Activated CD8-positive, alpha-beta memory T cell treated with anti-CD3 and anti-CD28 coated beads, Interleukin-2, amount 50 U/mL, for 1 hour (primary cell): Measurements from ENCODE around the gene C11orf58.

ENCODE experiments used
- DNase-seq: peaks from one replicate; pipeline ENCODE4 v3.0.0-alpha.2; 2020; ENCODE audit errors: extremely low read depth

Gene C11orf58

GRCh38 chr11:16784666-16785065 is 46.2 kb downstream of the C11orf58 start:
- DNase-seq, result no peak

- DNase-seq, result peak; percentile 11
Observed at GRCh38 chr11:16785520-16786128, 47.2 kb downstream of the C11orf58 start.

DNA sequence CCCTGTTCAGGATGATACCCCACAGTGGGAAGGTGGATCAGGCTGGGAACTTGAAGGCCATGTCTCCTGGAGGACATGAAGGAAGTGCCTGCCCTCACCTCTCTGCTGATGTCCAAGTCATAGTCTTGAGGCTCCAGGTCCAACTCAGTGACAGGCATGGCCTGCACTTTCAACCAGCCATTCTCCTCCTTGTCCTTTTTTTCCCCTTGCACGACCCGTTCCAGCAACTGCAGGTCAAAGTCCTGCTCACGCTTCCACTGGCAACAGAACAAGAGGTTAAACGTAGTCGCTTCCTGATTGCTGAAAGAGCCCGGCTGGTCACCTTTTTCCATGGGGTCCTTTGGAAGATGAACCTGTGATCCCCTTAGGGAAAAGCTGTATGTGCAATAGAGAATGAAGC is 47.7 kb downstream of the C11orf58 start:
- DNase-seq, result no peak

- no peak for DNase-seq
Observed at GRCh38 chr11:16787035-16787742, 48.7 kb downstream of the C11orf58 start.

DNA sequence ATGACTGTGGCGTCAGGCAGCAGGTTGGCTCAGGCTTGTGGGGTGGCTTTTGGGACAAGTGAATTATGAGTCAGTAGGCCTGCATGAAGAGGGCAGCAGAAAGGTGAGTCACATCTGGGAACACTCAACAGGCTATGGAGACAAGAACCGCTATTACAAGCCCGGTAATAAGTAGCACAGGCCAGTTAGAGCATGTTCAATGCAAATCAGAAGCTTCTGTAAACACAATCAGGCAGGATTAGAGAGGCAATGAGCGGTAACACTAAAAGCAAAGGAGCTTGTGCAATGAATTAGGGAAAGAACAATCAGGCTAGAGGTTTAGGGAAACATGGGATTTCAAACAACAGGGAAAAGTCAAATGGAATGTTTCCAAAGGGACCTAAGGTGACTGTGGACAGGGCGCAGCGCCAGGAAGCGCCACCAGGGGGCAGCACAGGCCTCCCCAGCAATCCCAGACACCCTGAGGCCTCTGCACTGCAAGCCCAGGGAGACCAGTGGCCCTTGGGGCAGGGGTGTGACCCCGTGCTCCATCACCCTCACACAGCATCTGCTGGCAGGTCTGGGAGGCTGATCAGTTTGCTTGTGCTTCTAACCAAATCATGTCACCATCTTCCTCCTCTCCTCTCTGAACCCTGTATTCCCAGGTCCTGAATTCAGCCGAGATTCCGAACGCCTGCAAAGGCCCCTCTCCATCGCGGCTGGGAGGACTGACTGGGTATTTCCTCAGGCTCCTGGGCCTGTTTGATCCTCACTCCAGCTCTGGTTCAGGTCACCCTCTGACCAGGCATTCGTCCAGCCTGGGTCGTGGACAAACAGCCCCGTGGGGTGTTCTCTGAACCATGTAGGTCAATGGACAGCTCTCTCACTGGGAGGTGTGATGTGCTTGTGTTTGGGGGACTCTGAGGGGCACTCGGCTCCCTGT is 50.0 kb downstream of the C11orf58 start:
- DNase-seq, result no peak

DNA sequence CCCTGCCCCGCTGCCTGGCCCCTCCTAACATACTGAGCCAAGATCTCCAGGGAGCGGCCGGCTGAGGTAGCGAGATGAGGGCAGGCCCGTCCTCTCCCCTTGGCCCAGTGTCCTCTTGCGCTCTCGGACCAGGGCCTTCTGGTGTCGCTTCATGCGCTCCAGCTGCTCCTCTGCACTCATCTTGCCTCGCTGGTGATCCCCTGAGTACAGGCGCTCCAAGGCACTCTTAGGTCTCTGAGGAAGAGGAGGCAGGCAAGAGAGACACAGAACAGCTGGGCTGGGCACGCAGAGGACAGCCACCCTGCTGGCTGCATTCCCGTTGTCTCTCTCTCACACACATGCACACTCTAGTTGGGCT is 50.6 kb downstream of the C11orf58 start:
- no peak for DNase-seq

DNA sequence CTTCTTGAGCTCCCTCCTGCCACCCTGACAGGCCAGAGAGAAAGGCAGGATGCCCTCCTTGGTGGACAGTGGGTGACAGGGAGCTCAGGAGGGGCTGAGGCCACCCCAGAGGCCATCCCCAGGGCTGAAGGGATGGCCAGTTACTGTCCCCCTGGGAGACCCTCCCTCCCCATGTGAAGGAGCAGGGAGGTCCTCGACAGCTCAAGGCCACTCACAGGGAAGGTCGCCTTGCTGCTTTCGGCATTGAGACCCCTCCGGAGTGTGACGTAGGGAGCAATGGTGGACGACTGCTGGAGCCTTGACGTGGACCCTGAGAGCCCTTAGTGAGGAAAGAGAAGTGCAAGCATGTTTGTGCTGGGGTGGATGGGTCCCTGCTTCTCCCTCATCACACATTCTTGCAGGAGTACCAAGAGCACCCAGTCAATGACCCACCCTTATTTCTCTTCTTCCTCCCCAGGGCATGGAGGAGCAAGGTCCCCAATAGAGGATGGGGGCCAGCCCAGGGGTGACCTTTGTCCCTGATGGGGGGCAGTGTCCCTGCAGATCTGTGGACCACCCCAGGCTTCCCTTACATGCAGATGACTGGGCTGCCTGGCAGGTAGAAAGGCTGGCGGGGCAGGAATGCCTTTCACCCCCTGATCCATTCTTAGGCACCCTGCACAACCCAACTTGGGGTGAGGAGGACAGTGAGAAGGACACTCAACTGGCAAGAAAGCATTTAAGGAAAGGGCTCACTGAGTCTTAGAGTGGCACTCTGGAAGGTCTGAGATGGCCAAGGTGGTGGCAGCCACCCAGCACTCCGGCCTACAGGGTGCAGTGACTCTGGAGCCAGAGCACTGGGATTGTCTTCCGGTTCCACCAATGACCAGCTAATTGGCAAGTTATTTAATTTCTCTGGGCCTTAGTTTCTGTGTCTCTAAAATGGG is 51.4 kb downstream of the C11orf58 start:
- no peak for DNase-seq

GRCh38 chr11:16790486-16791190 is 52.2 kb downstream of the C11orf58 start:
- no peak for DNase-seq

GRCh38 chr11:16791191-16791961 is 52.9 kb downstream of the C11orf58 start:
- no peak for DNase-seq

- DNase-seq, result no peak
Observed at GRCh38 chr11:16792426-16792825, 54.0 kb downstream of the C11orf58 start.

DNA sequence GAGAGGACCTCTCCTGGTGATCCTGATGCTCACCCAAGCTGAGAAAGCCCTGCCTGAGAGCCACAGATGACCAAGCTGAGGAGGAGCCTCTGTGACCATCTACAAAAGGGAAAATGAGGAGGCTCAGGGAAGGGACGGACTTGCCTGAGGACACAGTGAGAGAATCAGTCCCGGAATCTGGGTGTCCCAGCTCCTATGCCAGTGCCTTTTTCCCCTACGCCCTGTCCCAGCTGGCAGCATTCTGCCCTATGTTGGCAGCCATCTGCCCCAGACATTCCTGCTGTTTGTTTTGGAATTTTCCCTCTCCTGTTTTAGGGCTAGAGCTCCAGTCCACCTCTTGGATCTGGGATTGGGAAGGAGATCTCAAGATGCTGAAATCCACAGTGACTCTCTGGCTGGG is 54.6 kb downstream of the C11orf58 start:
- no peak for DNase-seq

DNA sequence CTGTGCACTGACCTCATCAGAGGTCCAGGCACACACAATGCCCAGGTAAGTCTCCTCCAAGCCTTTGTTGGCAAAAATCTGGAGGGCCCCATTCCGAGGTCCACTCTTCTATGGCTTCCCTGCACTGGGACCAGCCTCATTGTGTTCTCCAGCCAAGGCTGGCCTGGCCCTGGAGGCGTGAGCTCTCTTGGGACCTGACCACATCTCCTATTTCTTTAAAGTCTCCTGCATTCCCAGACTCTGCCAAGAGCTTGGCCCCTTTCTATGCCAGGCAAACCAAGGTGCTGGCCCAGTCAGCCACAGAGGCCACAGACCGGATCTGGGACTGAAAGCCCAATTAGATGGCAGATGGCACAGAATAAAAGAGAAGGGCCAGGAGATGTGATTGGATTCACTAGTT is 55.1 kb downstream of the C11orf58 start:
- DNase-seq, result no peak

GRCh38 chr11:16794047-16794818 is 55.8 kb downstream of the C11orf58 start:
- no peak for DNase-seq

DNA sequence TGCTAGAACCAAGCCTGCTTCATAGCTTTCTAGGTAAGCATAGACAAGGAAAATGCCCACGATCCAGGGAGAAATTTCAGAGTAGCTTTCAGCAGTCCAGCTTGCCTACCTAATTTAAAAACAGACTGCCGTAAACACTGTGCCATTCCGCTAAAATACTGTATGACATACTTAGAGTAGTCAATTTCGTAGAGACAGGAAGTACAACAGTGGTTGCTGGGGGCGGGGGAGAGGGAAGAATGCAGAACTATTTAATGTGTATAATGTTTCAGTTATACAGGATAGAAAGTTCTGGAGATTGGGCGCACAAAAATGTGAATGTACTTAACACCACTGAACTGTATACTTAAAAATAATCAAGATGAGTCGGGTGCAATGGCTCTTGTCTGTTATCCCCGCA is 56.7 kb downstream of the C11orf58 start:
- no peak for DNase-seq

DNA sequence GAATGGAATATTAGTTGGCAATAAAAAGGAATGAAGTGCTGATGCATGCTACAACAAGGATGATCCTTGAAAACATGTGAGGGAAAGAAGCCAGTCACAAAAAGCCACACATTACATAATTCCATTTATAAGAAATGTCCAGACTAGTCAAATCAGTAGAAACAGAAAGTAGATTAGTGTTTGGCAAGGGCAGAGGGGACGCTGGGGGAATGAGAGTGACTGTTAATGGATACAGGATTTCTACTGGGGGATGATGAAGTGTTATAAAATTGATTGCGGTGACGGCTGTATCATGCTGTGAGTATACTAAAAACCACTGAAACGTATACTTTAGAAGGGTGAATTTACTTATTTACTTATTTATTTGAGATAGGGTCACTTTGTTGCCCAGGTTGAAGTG is 57.9 kb downstream of the C11orf58 start:
- no peak for DNase-seq

DNA sequence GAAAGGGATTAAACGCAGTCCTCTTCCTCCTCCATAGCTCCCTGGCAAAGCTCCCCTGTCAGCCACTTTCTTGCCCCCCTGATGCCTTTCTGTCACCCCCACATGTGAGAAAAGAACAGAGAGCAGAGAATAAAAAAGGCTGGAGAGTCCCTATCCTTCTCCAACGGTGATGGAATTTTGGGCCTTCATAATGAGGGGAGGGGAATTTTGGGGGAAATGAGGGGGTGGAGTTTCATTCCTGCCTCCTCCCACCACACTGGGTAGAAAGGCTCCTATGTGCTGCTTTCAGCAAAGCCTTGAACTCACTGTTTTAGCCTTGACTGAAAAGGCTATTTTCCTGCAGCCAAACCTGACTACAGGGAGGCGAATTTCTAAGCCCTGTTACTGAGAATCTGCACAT is 59.3 kb downstream of the C11orf58 start:
- no peak for DNase-seq

DNA sequence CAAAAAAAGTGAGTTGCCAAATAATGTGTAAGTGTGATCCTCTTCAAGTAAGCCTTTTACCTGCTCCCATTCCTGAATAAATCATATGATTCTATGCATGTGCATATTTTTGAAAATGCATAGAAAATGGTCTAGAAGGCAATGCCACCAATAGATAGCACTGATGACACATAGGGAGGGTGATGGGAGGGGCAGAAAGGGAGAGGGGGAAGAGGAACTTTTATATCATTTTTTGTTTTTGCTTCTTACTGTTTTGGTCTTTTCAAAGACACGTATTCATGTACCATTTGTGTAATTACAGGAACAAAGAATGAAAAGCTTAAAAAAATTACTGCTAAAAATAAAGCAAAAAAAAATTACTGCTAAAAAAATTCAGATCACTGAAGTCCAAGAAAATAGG is 60.8 kb downstream of the C11orf58 start:
- no peak for DNase-seq

DNA sequence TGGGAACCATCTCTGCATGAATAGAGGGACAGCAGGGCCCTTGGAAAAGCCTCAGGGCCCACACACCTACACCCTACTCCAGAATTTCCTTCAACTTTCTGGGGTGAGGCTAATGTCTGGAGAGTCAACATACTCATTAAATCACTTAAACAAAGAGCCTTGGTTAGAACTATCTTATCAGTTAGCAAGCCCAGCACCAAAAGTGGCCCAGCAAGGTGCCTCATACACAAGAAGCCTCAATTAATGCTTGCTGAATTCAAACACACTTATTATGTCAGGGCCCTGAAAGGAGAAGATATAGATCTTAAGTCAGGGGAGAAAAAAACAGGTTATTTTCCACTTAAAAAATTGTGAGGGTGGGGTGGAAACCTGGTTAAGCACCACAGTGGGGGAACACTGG is 61.4 kb downstream of the C11orf58 start:
- DNase-seq, result no peak

DNA sequence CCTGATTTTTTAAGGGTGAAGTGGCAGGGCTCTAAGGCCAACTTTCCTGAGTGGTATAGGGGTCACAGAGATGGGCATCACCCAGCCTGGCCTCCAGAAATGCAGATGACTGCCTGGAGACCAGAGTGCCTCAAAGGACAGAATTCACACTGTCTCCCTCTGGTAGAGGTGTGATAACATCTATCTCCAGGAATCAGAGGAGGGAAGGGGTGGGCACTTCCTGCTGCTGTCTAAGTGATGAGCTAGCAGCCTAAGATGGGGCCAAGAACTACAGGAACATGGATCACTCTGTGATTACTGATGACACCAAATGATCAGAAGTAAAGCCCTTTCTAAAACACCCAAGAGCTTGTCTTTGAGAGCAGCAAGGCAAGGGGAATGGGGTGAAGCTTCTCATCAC is 61.9 kb downstream of the C11orf58 start:
- DNase-seq, result no peak
